Ovary (tissue), 9 donors: ENCODE data around the gene RSU1. TPM values are rescaled to one million over a fixed set of nuclear protein-coding genes. Genes with fewer than 3 reads are reported as not detected.

ENCODE experiments used
- DNase-seq, 5 donors: peaks; one replicate each; pipeline ENCODE4 v3.0.0-alpha.2; 2019 to 2020
- H3K27ac ChIP-seq, 2 donors: fragments of 200-600 bp; one replicate each; pipeline versions ENCODE4 v1.5.1 to v1.8.0; 2019 to 2022
- H3K27me3 ChIP-seq: fragments of 200-600 bp; one replicate; pipeline ENCODE4 v1.8.0; 2022
- H3K36me3 ChIP-seq: fragments of 200-600 bp; sonication (generic); one replicate; pipeline ENCODE4 v1.5.1; 2019
- H3K4me1 ChIP-seq: one replicate; pipeline ENCODE4 v1.8.1; 2013; ENCODE audit warnings: mild to moderate bottlenecking, moderate library complexity; ENCODE audit not compliant: insufficient read depth
- H3K4me3 ChIP-seq: fragments of 200-600 bp; sonication (generic); one replicate; pipeline ENCODE4 v1.5.1; 2017
- H3K9me3 ChIP-seq, 2 donors: fragments of 200-600 bp in 1 of 2; sonication (generic) in 1 of 2; one replicate each; pipeline versions ENCODE4 v1.5.1 to v1.8.1; 2013 to 2019; ENCODE audit warnings: mild to moderate bottlenecking in 1 of 2, moderate library complexity in 1 of 2
- CTCF ChIP-seq, 3 donors: fragments of 450-650 bp in 2 of 3; fragments of 200-600 bp in 1 of 3; IDR thresholded peaks; one replicate each; pipeline versions ENCODE4 v1.5.1 to v1.8.0; 2016 to 2022; ENCODE audit warnings: antibody characterized with exemption in 3 of 3, mild to moderate bottlenecking in 1 of 3
- EP300 ChIP-seq: sonication (generic); formaldehyde crosslinking; IDR thresholded peaks from one replicate; pipeline ENCODE4 v1.6.1; 2017; ENCODE audit warnings: antibody characterized with exemption
- POLR2A ChIP-seq: fragments of 450-650 bp; IDR thresholded peaks from one replicate; pipeline ENCODE4 v1.6.1; 2017; ENCODE audit warnings: antibody characterized with exemption, mild to moderate bottlenecking, moderate library complexity
- WGBS, 3 donors: extraction: QIAGEN DNeasy Blood & Tissue Kit in 1 of 3; methylation state at CpG; one replicate each; pipeline versions ENCODE4 v1.1.5 to v1.1.7; 2013 to 2017; 5-methylcytosine and 5-hydroxymethylcytosine counted together
- intact Hi-C, 4 donors: fragments of 100-400 bp; cut with DNase I; formaldehyde crosslinking; loops; one replicate each; pipeline versions ENCODE4 v1.11.0 to v1.15.1; 2022 to 2023
- polyA plus RNA-seq, 2 donors: library from polyadenylated mRNA; stranded (reverse); fragments of 200-250 nt in 1 of 2; fragments of 350-450 nt in 1 of 2; fragmentation: Illumina TruSeq in 1 of 2; extraction: RNeasy Lipid Tissue Mini Kit (QIAGEN cat#74804) in 1 of 2; gene quantifications; one replicate each; pipeline ENCODE4 v1.2.3, GENCODE V29; 2013 to 2014
- total RNA-seq, 7 donors: library from RNA; depleted of rRNA in 2 of 7; stranded (reverse); fragments of >200 nt in 2 of 7; fragmentation: NEBNext Ultra II Directional in 3 of 7; extraction: Animal tissue kit (Norgen Biotek cat#: 25700) in 3 of 7; gene quantifications; one replicate each; pipeline versions ENCODE4 v1.1.0 to v1.2.4, GENCODE V29; 2016 to 2023
- donor health status: DM: no; HTN: no; CAD: no; lungs with moderate emphysema.
- donor health status: DM: no; HTN: no; CAD: no.
- donor health status: Bipolar disorder and iron deficiency.
- donor health status: DM: yes; HTN: yes; CAD: no.
- donor health status: DM: no; HTN: no; CAD: no.
- donor health status: DM: yes; HTN: yes; CAD: no.

Gene RSU1
- total and polyA plus RNA-seq, 9 donors: 30.1 to 184 (median 70.3) TPM

GRCh38 chr10:16689227-16689626, 128.0 kb downstream of the RSU1 start:
- H3K4me1 ChIP-seq: no peaks in the 10 kb centered on the region
- H3K27ac ChIP-seq: no peak overlapping the region
- no peaks in the 10 kb centered on the region for H3K36me3 ChIP-seq
- no peaks in the 10 kb centered on the region for H3K9me3 ChIP-seq
- TF ChIP-seq EP300 (no peak), POLR2A (no peak), CTCF (IDR thresholded peaks at IDR 0.05) (no peak)
- intact Hi-C loops: no loop called here
- no peaks in the 10 kb centered on the region for H3K27me3 ChIP-seq
- no peak for DNase-seq
- 22 to 50% (median 41%) methylated on average over 1 of the region's 1 CpG for WGBS, 3 donors
- no peak overlapping the region for H3K4me3 ChIP-seq

GRCh38 chr10:16686054-16686902, 130.9 kb downstream of the RSU1 start:
- intact Hi-C loops: no loop called here

GRCh38 chr10:16685551-16685950, 131.7 kb downstream of the RSU1 start:
- H3K27me3 ChIP-seq: no peaks in the 10 kb centered on the region
- no peak overlapping the region for H3K27ac ChIP-seq
- H3K36me3 ChIP-seq: no peaks in the 10 kb centered on the region
- DNase-seq: no peak
- H3K4me3 ChIP-seq: no peak overlapping the region
- TF ChIP-seq EP300 (no peak), POLR2A (no peak), CTCF (IDR thresholded peaks at IDR 0.05) (no peak)
- H3K4me1 ChIP-seq: no peaks in the 10 kb centered on the region
- WGBS, 3 donors: 81 to 85% (median 83%) methylated on average over 6 of the region's 6 CpGs
- intact Hi-C loops: no loop called here
- no peaks in the 10 kb centered on the region for H3K9me3 ChIP-seq

More at GRCh38 chr10:16686054-16686902, 130.9 kb downstream of the RSU1 start:
- no peak overlapping the region for H3K4me3 ChIP-seq
- H3K4me1 ChIP-seq: no peaks in the 10 kb centered on the region
- no peak for DNase-seq
- H3K9me3 ChIP-seq: no peaks in the 10 kb centered on the region
- no peak overlapping the region for H3K27ac ChIP-seq
- TF ChIP-seq EP300 (no peak), POLR2A (no peak), CTCF (IDR thresholded peaks at IDR 0.05) (no peak)
- no peaks in the 10 kb centered on the region for H3K27me3 ChIP-seq
- H3K36me3 ChIP-seq: no peaks in the 10 kb centered on the region
- WGBS, 3 donors: 53 to 69% (median 64%) methylated on average over 2 of the region's 2 CpGs

- Histone ChIP-seq H3K4me3 (no peak overlapping the region), H3K9me3 (no peaks in the 10 kb centered on the region), H3K27ac (no peak overlapping the region), H3K27me3 (no peaks in the 10 kb centered on the region), H3K4me1 (no peaks in the 10 kb centered on the region), H3K36me3 (no peaks in the 10 kb centered on the region)
- 78 to 85% (median 78%) methylated on average over 1 of the region's 1 CpG for WGBS, 3 donors
- DNase-seq: no peak
- TF ChIP-seq CTCF (IDR thresholded peaks at IDR 0.05): no peak
- no peak for TF ChIP-seq EP300
- TF ChIP-seq POLR2A: no peak
- intact Hi-C loops: no loop called here
Measured at GRCh38 chr10:16681521-16681920, 135.7 kb downstream of the RSU1 start.
